Liver (tissue), 3 donors: Measurements from ENCODE around the gene NCS1.

Source experiments
- EGR1 ChIP-seq, 2 donors: IDR thresholded peaks; 2 replicates each; pipeline ENCODE4 v1.6.1; 2016 to 2018; ENCODE audit warnings: antibody characterized with exemption in 2 of 2, low read depth in 2 of 2
- GABPA ChIP-seq, 2 donors: IDR thresholded peaks in 1 of 2; conservative IDR thresholded peaks in 1 of 2; 2 replicates each; pipeline ENCODE4 v1.6.1; 2016; ENCODE audit warnings: antibody characterized with exemption in 2 of 2, mild to moderate bottlenecking in 1 of 2, moderate library complexity in 1 of 2
- JUND ChIP-seq, 2 donors: IDR thresholded peaks; 2 replicates each; pipeline ENCODE4 v1.6.1; 2016; ENCODE audit warnings: antibody characterized with exemption in 2 of 2
- RAD21 ChIP-seq, 2 donors: IDR thresholded peaks; 2 replicates each; pipeline ENCODE4 v1.6.1; 2016; ENCODE audit warnings: antibody characterized with exemption in 2 of 2, mild to moderate bottlenecking in 2 of 2
- RXRA ChIP-seq, 2 donors: IDR thresholded peaks; 2 replicates each; pipeline ENCODE4 v1.6.1; 2017 to 2018; ENCODE audit warnings: antibody characterized with exemption in 2 of 2, mild to moderate bottlenecking in 1 of 2
- TAF1 ChIP-seq: conservative IDR thresholded peaks from 2 replicates; pipeline ENCODE4 v1.6.1; 2016; ENCODE audit warnings: antibody characterized with exemption, mild to moderate bottlenecking
- TF ChIP-seq, protein P1 (sequence below): fragments of 150-350 bp; IDR thresholded peaks from 2 replicates; pipeline ENCODE4 v1.5.1; 2017; ENCODE audit warnings: improper control_type of control experiment, low read depth, low read length; ENCODE audit not compliant: missing input control
- TF ChIP-seq, protein P2 (sequence below): IDR thresholded peaks from 2 replicates; pipeline ENCODE4 v1.6.1; 2016; ENCODE audit warnings: antibody characterized with exemption
- TF ChIP-seq, protein P3 (sequence below): IDR thresholded peaks from 2 replicates; pipeline ENCODE4 v1.6.1; 2016; ENCODE audit warnings: antibody characterized with exemption, mild to moderate bottlenecking
- donor health status: healthy.
- donor health status: healthy.

DNA sequence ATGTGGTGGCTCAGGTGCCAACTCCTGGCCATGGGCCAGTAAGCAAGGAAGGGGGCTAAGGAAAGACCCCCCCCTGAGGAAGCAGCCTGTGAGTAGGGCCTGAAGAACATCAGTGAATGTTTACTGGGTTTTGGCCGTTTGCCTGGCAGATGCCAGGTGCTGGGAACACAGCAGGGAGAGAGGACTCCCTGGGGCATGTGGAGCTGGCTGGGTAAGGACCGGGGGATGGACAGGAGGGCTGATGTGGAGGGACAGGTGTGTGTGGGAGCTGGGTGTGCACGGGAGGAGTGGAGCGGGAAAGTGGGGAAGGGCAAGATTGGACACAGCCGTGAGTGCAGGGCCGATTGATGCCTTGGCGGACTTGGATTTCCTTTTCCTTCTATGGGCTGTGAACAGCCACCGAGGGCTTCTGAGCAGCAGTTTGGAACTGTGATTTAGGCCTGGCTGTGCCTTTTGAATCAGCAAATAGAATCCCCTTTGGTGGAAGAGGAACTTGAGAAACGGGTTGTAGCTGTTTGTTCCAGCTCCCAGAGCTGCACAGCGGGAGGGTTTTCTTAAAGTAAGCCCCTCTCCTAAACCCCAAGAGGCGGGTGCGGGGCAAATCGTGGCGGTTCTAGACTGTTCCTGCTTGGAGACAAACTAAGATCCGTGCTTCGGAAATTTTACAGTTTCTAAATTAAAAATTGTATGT is 96.5 kb downstream of the NCS1 start:
- TF ChIP-seq TAF1 (no peak), RXRA (IDR thresholded peaks at IDR 0.05) (no peak), GABPA (IDR thresholded peaks at IDR 0.05 in 1 of 2, conservative IDR thresholded peaks at IDR 0.05 in 1 of 2) (no peak), JUND (IDR thresholded peaks at IDR 0.05) (no peak), RAD21 (IDR thresholded peaks at IDR 0.05) (no peak), EGR1 (IDR thresholded peaks at IDR 0.05; ENCODE audit: low read depth in 2 of 2) (no peak)
- TF ChIP-seq, protein P1, sequence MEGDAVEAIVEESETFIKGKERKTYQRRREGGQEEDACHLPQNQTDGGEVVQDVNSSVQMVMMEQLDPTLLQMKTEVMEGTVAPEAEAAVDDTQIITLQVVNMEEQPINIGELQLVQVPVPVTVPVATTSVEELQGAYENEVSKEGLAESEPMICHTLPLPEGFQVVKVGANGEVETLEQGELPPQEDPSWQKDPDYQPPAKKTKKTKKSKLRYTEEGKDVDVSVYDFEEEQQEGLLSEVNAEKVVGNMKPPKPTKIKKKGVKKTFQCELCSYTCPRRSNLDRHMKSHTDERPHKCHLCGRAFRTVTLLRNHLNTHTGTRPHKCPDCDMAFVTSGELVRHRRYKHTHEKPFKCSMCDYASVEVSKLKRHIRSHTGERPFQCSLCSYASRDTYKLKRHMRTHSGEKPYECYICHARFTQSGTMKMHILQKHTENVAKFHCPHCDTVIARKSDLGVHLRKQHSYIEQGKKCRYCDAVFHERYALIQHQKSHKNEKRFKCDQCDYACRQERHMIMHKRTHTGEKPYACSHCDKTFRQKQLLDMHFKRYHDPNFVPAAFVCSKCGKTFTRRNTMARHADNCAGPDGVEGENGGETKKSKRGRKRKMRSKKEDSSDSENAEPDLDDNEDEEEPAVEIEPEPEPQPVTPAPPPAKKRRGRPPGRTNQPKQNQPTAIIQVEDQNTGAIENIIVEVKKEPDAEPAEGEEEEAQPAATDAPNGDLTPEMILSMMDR = no peak
- TF ChIP-seq, protein P2, sequence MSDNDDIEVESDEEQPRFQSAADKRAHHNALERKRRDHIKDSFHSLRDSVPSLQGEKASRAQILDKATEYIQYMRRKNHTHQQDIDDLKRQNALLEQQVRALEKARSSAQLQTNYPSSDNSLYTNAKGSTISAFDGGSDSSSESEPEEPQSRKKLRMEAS = no peak
- TF ChIP-seq, protein P3, sequence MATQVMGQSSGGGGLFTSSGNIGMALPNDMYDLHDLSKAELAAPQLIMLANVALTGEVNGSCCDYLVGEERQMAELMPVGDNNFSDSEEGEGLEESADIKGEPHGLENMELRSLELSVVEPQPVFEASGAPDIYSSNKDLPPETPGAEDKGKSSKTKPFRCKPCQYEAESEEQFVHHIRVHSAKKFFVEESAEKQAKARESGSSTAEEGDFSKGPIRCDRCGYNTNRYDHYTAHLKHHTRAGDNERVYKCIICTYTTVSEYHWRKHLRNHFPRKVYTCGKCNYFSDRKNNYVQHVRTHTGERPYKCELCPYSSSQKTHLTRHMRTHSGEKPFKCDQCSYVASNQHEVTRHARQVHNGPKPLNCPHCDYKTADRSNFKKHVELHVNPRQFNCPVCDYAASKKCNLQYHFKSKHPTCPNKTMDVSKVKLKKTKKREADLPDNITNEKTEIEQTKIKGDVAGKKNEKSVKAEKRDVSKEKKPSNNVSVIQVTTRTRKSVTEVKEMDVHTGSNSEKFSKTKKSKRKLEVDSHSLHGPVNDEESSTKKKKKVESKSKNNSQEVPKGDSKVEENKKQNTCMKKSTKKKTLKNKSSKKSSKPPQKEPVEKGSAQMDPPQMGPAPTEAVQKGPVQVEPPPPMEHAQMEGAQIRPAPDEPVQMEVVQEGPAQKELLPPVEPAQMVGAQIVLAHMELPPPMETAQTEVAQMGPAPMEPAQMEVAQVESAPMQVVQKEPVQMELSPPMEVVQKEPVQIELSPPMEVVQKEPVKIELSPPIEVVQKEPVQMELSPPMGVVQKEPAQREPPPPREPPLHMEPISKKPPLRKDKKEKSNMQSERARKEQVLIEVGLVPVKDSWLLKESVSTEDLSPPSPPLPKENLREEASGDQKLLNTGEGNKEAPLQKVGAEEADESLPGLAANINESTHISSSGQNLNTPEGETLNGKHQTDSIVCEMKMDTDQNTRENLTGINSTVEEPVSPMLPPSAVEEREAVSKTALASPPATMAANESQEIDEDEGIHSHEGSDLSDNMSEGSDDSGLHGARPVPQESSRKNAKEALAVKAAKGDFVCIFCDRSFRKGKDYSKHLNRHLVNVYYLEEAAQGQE = no peak
